ENCODE measurements around the gene ZNF746. TPM values are rescaled to one million over a fixed set of nuclear protein-coding genes. Genes with fewer than 3 reads are reported as not detected.

ZNF746 gene
- total RNA-seq, 2 experiments from 2014 or later = 18.5 to 19.8 TPM

DNA sequence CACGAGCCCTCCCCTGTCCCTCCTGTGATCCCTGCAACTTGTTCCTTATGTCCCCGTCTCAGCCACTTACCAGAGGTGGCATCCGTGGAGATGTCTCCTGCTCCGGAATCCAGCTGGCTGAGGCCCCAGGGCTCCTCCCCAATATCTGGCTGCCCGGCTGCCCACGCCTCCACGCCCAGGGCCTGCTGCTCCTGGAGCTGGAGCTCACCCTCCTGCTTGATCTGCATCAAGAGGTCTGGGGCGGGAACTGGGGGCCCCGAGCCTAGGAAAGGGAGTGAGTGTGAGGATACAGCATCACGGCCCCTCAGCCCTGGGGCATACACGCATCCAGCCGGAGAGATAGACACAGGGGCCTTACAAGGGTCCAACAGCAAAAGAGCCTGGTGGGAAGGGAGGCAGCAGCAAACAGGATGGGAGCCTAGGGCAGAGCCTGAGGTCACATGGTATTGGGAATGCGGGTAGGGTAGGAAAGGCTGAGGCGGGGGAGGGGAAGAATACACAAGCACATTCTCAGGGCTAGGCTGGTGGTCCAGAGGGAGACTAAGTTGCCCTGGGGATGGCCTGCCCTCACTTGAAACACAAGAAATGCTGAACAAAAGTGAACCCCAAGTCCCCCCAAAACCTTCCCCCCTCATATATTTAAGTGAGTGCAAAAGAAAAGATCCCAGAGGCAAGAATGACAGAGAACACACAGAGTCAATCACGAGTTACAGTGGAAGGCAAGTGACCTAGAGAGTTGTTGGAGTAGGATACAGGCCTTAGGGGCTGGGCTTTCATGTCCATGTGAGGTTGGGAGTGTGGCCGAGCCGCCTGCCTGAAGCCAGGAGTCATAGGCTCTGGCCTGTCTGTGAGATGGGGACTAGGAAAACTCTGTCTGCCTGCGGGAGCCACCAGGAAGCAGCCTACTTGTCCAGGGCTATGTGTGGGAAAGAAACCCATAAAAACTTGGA, 19.8 kb downstream of the ZNF746 start:
- H3K4me1 Mint-ChIP-seq = no peaks in the 10 kb centered on the region
- no peak overlapping the region for H3K4me3 Mint-ChIP-seq
- H3K27ac Mint-ChIP-seq = no peak overlapping the region
- peaks cover 64% of the 10 kb centered on the region for H3K36me3 Mint-ChIP-seq (ENCODE audit: low read depth)
- no peaks in the 10 kb centered on the region for H3K27me3 Mint-ChIP-seq
- ChIA-PET CTCF (no interaction called here), POLR2A (no interaction called here)
- DNase-seq = no peak
- H3K9me3 Mint-ChIP-seq = peaks cover 5% of the 10 kb centered on the region

DNA sequence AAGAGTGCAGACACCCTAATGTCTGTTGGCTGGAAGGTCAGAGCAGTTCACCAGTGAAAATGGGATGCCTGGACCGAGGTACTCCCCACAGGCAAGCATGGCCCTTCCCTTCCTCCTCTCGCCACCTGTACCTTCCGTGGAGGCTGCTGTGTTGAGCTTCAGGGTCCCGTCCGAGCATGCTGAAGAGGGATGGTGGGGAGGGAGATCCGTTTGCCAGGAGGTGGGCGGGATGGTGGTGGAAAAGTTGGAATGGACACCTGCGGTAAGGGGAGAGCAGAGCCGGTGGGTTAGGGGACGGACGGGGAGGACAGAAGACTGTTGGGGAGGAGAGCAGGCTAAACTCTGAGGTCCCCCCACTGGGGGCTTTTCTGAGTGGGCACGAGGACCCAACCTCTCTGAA, 20.8 kb downstream of the ZNF746 start:
- Mint-ChIP-seq H3K36me3 (ENCODE audit: low read depth) (peaks cover 69% of the 10 kb centered on the region), H3K27me3 (no peaks in the 10 kb centered on the region), H3K4me1 (no peaks in the 10 kb centered on the region), H3K9me3 (peaks cover 5% of the 10 kb centered on the region), H3K27ac (no peak overlapping the region), H3K4me3 (no peak overlapping the region)
- POLR2A ChIA-PET = no interaction called here
- CTCF ChIA-PET = interaction anchor here (1.3 kb wide), 1 partner anchor 16 kb away, joined by 4 read pairs; no protein-coding TSS in a partner anchor
- DNase-seq = no peak

DNA sequence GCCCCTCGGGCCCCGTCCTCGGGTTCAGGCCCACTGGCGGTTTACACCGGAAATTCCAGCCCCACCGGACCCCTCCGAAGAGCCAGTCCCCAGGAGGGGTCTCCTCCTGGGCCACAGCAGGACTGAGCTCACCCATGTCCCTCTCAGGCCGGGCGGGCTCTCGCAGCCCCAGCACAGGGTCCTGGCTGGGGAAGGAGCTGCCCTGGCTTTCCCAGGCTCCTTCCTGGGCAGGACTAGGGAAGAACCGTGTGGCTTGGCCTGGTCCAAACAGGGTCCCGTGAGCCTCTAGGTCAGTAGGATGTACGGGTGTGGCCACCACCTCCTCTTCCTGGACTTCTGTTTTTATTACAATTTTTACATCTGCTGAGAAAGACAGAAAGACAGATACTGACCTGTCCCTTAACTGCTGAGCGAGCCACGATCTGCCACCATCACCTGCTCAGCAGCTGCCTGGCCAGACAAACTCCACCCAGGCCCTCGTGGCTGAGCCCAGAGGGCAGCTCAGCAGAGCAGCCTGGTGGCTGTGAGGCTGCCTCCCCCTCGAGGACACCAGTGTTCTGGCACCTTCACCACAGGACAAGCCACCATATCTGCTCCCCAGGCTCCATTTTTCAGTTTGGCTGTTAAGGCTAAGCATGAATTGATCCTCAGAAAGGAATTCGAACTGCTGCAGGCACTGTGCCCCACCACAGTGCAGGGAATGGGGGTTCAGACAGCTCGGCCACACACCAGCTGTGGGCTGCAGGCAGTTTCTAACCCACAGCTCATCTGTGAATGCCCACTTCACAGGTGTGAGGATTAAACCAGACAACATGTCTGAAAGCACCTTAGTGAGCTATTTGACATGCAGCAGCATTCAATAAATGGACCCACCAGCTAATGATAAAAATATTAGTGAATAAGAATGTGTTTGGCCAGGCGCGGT, 22.2 kb downstream of the ZNF746 start:
- H3K36me3 Mint-ChIP-seq (ENCODE audit: low read depth) = peaks cover 68% of the 10 kb centered on the region
- ChIA-PET POLR2A (interaction anchor here (1.2 kb wide), 1 partner anchor 214 kb away, joined by 3 read pairs; no protein-coding TSS in a partner anchor), CTCF (interaction anchor here (0.6 to 1.3 kb wide), 3 partner anchors 10 to 148 kb away, joined by 3 to 4 read pairs (median 3); no protein-coding TSS in a partner anchor)
- no peak for DNase-seq
- H3K27ac Mint-ChIP-seq = no peak overlapping the region
- H3K27me3 Mint-ChIP-seq = no peaks in the 10 kb centered on the region
- H3K9me3 Mint-ChIP-seq = peaks cover 5% of the 10 kb centered on the region
- no peaks in the 10 kb centered on the region for H3K4me1 Mint-ChIP-seq
- H3K4me3 Mint-ChIP-seq = no peak overlapping the region

DNA sequence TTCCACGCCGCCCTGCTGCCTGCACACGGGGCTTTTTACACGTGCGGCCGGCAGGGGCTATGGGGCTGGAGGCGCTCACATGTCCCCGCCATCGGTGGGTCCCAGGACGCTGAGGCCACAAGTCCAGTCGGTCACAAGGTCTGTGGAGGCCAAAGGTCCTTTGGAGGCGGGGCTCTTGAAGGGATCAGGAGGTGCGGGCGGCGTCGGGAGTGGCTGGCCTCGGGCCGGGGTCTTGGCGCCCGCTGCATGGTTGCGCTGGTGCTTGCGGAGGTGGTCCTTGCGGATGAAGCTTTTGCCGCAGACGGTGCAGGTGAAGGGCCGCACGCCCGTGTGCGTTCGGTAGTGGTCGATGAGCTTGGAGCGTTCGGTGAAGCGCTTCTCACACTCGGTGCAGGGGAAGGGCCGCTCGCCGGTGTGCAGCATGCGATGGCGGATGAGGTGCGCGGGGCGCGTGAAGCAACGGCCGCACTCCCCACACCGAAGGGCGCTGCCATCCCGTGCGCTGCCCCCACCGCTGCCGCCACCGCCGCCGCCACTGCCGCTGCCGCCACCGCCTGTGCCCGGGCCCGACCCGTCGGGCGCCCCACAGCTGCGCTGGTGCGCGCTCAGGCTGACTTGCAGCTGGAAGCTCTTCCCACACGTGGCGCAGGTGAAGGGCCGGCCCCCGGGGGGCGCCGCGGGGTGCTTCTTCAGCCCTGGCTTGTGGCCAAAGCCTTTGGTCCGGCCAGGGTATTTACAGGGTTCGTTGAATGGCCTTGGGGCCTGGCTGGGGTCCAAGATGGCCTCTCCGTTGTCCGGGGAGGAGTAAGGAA, 23.1 kb downstream of the ZNF746 start:
- Mint-ChIP-seq H3K36me3 (ENCODE audit: low read depth) (peaks cover 63% of the 10 kb centered on the region), H3K4me1 (no peaks in the 10 kb centered on the region), H3K4me3 (no peak overlapping the region), H3K9me3 (peaks cover 5% of the 10 kb centered on the region), H3K27ac (no peak overlapping the region), H3K27me3 (no peaks in the 10 kb centered on the region)
- ChIA-PET POLR2A (interaction anchor here (1.2 kb wide), 1 partner anchor 213 kb away, joined by 3 read pairs; no protein-coding TSS in a partner anchor), CTCF (interaction anchor here (0.5 to 0.9 kb wide), 2 partner anchors 9 to 61 kb away, joined by 3 read pairs; no protein-coding TSS in a partner anchor)
- DNase-seq = no peak

DNA sequence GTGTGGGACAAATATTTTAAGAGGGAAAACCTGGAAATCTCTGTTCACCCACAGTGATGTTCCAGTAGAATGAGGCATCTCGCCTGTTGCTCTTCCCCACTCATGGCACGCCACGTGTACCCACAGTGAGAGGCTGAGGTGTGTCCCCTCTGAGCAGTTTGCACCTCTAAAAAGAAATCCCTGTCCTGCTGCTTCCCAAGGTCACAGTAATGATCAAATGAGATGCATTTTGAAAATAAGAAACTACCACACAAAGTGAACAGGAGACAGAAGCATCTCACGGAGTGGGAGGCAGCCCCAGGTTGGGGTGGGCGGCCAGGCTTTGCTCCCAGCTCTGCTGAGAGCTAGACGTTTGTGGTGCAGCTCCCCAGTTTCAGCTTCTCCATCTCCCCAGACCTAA, 24.4 kb downstream of the ZNF746 start:
- peaks cover 53% of the 10 kb centered on the region for H3K36me3 Mint-ChIP-seq (ENCODE audit: low read depth)

DNA sequence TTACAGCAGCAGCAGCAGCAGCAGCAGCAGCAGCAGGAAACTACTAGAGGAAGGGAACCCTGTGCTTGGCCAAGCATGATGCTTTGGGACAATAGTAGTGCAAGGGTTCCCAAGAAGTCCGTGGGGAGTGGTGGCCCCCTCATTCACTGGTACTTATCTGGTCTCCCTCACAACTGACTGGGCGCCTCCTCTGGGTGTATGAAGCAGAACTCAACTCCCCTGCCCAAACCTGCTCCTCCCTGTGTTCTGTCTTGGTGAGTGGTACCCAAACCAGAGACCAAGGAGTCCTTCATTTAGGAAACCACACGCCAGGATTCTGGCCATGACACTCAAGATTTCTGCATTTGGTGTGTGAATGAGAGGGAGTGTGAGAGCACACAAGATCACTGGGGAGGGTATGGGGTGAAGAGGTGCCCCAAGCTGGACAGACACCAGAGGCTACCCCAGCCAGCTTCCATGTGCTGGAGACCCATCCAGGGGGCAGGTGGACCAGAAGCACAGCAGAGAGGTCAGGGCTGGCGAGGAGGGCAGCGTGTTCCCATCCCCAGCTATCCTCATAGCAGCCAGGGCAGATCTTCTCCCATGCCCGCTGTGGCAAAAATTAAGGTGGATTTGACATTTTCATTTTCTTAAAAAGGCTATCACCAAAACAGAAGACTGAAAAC, 26.2 kb downstream of the ZNF746 start:
- Mint-ChIP-seq H3K27ac (no peak overlapping the region), H3K27me3 (no peaks in the 10 kb centered on the region), H3K4me1 (no peaks in the 10 kb centered on the region), H3K9me3 (no peaks in the 10 kb centered on the region), H3K36me3 (ENCODE audit: low read depth) (peaks cover 38% of the 10 kb centered on the region), H3K4me3 (no peak overlapping the region)
- ChIA-PET POLR2A (no interaction called here), CTCF (no interaction called here)
- DNase-seq = no peak

More for the DNA sequence above, 24.4 kb downstream of the ZNF746 start:
- POLR2A ChIA-PET = no interaction called here
- Mint-ChIP-seq H3K27ac (no peak overlapping the region), H3K4me3 (no peak overlapping the region), H3K9me3 (no peaks in the 10 kb centered on the region), H3K4me1 (no peaks in the 10 kb centered on the region), H3K27me3 (no peaks in the 10 kb centered on the region)
- DNase-seq = no peak
- CTCF ChIA-PET = interaction anchor here (1.2 kb wide), 1 partner anchor 12 kb away, joined by 3 read pairs; the partner anchor contains the start of gene ZNF777

DNA sequence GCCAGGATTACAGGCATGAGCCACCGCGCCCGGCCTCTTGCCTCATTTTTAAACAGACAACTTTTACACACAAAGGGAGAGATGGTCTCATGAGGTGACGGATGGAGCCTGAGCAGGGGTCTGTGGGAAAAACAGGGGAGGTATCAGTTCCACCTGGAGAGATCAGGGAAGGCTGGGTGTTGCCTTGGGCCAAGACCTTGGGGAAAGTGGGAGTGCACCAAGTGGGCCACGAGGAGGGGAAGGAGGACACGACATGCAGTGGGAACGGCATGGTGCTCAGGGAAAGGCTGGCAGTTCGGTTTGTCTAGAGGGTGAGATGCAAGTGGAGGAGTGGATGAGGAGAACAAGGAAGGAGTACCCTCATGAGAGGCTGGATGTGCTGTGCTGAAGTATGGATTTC, 27.8 kb downstream of the ZNF746 start:
- POLR2A ChIA-PET = no interaction called here
- H3K27ac Mint-ChIP-seq = no peak overlapping the region
- no peaks in the 10 kb centered on the region for H3K4me1 Mint-ChIP-seq
- H3K27me3 Mint-ChIP-seq = peaks cover 2% of the 10 kb centered on the region
- H3K4me3 Mint-ChIP-seq = no peak overlapping the region
- peaks cover 29% of the 10 kb centered on the region for H3K36me3 Mint-ChIP-seq (ENCODE audit: low read depth)
- H3K9me3 Mint-ChIP-seq = no peaks in the 10 kb centered on the region
- no peak for DNase-seq
- CTCF ChIA-PET = interaction anchor here (1.0 kb wide), 1 partner anchor 155 kb away, joined by 3 read pairs; no protein-coding TSS in a partner anchor

DNA sequence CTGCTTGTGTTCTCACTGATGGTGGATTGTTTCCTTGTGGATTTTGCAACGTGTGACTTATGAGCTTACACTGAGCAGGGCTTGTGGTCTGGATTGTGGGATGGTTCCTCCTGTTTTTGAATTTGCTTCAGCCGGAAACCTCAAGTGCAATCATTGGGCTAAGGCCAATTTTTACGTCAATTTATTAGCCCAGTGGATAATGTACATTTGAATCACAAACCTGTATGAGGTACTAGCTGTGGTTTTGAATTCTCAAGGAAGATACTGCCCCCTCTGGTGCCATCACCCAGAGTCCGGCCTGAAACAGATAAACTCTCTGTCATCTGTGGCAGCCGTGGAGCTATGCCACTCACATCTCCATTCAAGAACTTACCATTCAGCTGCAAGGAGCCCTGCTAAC, 29.4 kb downstream of the ZNF746 start:
- H3K27ac Mint-ChIP-seq = no peak overlapping the region
- H3K9me3 Mint-ChIP-seq = no peaks in the 10 kb centered on the region
- H3K36me3 Mint-ChIP-seq (ENCODE audit: low read depth) = peaks cover 16% of the 10 kb centered on the region
- no peaks in the 10 kb centered on the region for H3K4me1 Mint-ChIP-seq
- H3K4me3 Mint-ChIP-seq = no peak overlapping the region
- ChIA-PET CTCF (no interaction called here), POLR2A (no interaction called here)
- peaks cover 11% of the 10 kb centered on the region for H3K27me3 Mint-ChIP-seq
- DNase-seq = no peak

DNA sequence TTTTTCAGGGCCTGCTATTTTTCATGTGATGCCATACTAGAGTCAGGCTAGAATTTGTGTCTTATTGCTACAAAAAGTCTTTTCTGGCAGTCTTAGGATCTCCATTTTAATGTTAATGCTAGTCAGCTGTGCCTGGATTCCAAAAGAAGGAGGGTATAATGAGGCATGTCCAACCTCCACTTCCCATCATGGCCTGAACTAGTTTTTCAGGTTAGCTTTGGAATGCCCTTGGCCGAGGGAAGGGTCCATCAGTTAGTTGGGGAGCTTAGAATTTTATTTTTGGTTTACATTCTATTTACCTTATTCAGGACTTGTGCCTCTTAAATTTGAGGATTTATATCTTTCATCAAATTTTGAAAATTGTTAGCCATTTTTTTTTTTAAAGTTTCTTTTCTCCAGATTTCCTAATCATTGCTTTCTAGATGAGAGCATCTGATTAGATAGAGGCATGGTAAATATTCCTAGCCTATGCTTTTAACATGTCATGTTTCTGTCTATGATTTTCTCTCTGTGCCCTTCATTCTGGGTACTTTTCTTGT, 30.2 kb downstream of the ZNF746 start:
- Mint-ChIP-seq H3K4me3 (no peak overlapping the region), H3K27me3 (peaks cover 13% of the 10 kb centered on the region), H3K36me3 (ENCODE audit: low read depth) (peaks cover 7% of the 10 kb centered on the region), H3K27ac (no peak overlapping the region), H3K9me3 (no peaks in the 10 kb centered on the region), H3K4me1 (no peaks in the 10 kb centered on the region)
- DNase-seq = no peak
- POLR2A ChIA-PET = no interaction called here
- CTCF ChIA-PET = interaction anchor here (0.6 kb wide), 1 partner anchor 49 kb away, joined by 3 read pairs; no protein-coding TSS in a partner anchor

DNA sequence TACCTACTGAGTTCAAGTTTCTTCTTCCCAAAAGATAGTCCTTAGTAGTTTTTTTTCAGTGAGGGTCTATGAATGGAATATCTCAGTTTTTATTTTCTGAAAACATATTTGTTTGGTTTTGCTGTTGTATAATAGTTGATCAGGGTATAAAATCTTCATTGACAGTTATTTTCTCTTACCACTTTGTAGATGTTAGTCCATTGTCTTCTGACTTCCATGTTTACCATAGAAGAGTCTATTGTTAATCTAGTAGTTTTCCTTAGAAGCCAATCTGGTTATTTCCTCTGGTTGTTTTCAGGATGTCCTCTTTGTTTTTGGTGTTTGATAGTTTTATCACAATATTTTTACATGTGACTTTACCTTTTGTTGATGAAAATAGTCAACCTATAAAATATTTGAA, 31.2 kb downstream of the ZNF746 start:
- H3K27me3 Mint-ChIP-seq = peaks cover 19% of the 10 kb centered on the region
- CTCF ChIA-PET = interaction anchor here (1.0 kb wide), 1 partner anchor 9 kb away, joined by 3 read pairs; no protein-coding TSS in a partner anchor
- POLR2A ChIA-PET = no interaction called here

DNA sequence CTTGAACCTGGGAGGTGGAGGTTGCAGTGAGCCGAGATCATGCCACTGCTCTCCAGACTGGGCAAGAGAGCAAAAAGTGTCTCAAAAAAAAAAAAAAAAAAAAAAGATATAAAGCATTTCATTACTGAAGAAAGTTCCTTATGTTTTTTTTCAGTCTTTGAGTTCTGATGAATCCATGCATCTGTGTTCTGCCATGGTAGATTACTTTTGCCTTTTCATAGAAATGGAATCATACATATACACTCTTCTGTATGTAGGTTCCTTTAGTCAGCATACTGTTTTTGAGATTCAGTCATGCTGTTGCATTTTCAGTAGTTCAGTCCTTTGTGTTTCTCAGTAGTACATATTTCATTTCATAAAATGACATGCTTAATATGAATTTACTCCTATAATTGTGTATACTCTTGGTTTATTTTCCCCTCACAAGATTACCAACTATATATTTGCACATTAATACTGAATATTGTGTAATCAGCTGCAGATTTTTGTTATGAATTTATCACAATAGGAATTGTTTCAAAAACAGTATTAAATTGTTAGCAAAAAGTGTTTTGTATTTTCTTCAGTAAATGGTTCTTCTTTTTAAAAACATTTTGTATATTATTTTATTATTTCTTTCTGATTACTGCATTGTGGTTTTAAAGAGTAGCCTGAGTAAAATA, 34.0 kb downstream of the ZNF746 start:
- Mint-ChIP-seq H3K9me3 (no peaks in the 10 kb centered on the region), H3K4me3 (no peak overlapping the region), H3K36me3 (ENCODE audit: low read depth) (no peaks in the 10 kb centered on the region), H3K27ac (no peak overlapping the region), H3K4me1 (peaks cover 11% of the 10 kb centered on the region), H3K27me3 (peaks cover 21% of the 10 kb centered on the region)
- no peak for DNase-seq
- CTCF ChIA-PET = no interaction called here
- POLR2A ChIA-PET = no interaction called here

More for the DNA sequence above, 31.2 kb downstream of the ZNF746 start:
- Mint-ChIP-seq H3K9me3 (no peaks in the 10 kb centered on the region), H3K36me3 (ENCODE audit: low read depth) (peaks cover 3% of the 10 kb centered on the region), H3K27ac (no peak overlapping the region), H3K4me3 (no peak overlapping the region), H3K4me1 (no peaks in the 10 kb centered on the region)
- no peak for DNase-seq
